PC-3 (cell line): ENCODE data around the gene RASAL2. TPM values are rescaled to one million over a fixed set of nuclear protein-coding genes. Genes with fewer than 3 reads are reported as not detected.

Experiments
- ATAC-seq: fragments of 200-7000 bp; cut with Tn5 transposase; 2 replicates; pipeline ENCODE4 v1.9.1; 2020; ENCODE audit warnings: mild to moderate bottlenecking, moderate library complexity
- BruUV-seq: library from RNA; stranded (reverse); fragments of 400-500 nt; replicated peaks from 2 replicates; lab custom pipeline; 2021; lab: Mats Ljungman, UMichigan
- CTCF ChIA-PET: fragments of 300-600 bp; sonication (Branson Sonifier 250); formaldehyde crosslinking; loops from one replicate; lab custom pipeline; 2022; ENCODE audit warnings: antibody characterized with exemption; lab: Charles Lee
- POLR2A ChIA-PET: fragments of 300-600 bp; sonication (Branson Sonifier 250); formaldehyde crosslinking; loops from one replicate; lab custom pipeline; 2022; ENCODE audit warnings: antibody characterized with exemption; ENCODE audit not compliant: unreplicated experiment; lab: Charles Lee
- DNase-seq: peaks from one replicate; pipeline ENCODE4 v3.0.0-alpha.2; 2015
- H2AFZ ChIP-seq: fragments of 300-600 bp; sonication (generic); 2 replicates; pipeline ENCODE4 v1.6.0; 2016; ENCODE audit warnings: antibody characterized with exemption, low read length
- H3F3A ChIP-seq: fragments of 300-600 bp; sonication (generic); one replicate; pipeline ENCODE4 v1.6.0; 2017; ENCODE audit warnings: antibody characterized with exemption, low read length, control low read depth, mild to moderate bottlenecking; ENCODE audit not compliant: unreplicated experiment
- H3K27ac ChIP-seq: fragments of 300-600 bp; sonication (generic); 2 replicates; pipeline ENCODE4 v1.5.1; 2016; ENCODE audit warnings: mild to moderate bottlenecking, low read length
- H3K27me3 ChIP-seq: fragments of 300-600 bp; sonication (generic); 2 replicates; pipeline ENCODE4 v1.6.1; 2016; ENCODE audit warnings: low read length, mixed read lengths
- H3K36me3 ChIP-seq: fragments of 300-600 bp; sonication (generic); 2 replicates; pipeline ENCODE4 v1.6.1; 2016; ENCODE audit warnings: low read depth, mixed run types, low read length, mixed read lengths
- H3K4me1 ChIP-seq: fragments of 300-600 bp; sonication (generic); 2 replicates; pipeline ENCODE4 v1.5.1; 2016; ENCODE audit warnings: low read length; ENCODE audit not compliant: insufficient read depth
- H3K4me2 ChIP-seq: fragments of 300-600 bp; sonication (generic); 2 replicates; pipeline ENCODE4 v1.6.0; 2016; ENCODE audit warnings: low read length
- H3K4me3 ChIP-seq: fragments of 300-600 bp; sonication (generic); 2 replicates; pipeline ENCODE4 v1.5.1; 2016; ENCODE audit warnings: mild to moderate bottlenecking, low read length, mixed read lengths
- H3K79me2 ChIP-seq: fragments of 300-600 bp; sonication (generic); 2 replicates; pipeline ENCODE4 v1.6.1; 2017; ENCODE audit warnings: low read length, mixed read lengths
- H3K9ac ChIP-seq: fragments of 300-600 bp; sonication (generic); 2 replicates; pipeline ENCODE4 v1.6.0; 2016; ENCODE audit warnings: mild to moderate bottlenecking, low read length
- H3K9me2 ChIP-seq: fragments of 300-600 bp; sonication (generic); replicated peaks from 2 replicates; pipeline ENCODE4 v1.6.1; 2016; ENCODE audit warnings: mixed run types, low read length, mixed read lengths
- H3K9me3 ChIP-seq: fragments of 300-600 bp; sonication (generic); 2 replicates; pipeline ENCODE4 v1.6.1; 2016; ENCODE audit warnings: low read length, mixed read lengths
- H4K20me1 ChIP-seq: fragments of 300-600 bp; sonication (generic); 2 replicates; pipeline ENCODE4 v1.6.1; 2016; ENCODE audit warnings: low read length, mixed read lengths
- CTCF ChIP-seq: fragments of 300-600 bp; sonication (generic); conservative IDR thresholded peaks from 2 replicates; pipeline ENCODE4 v1.5.1; 2017; ENCODE audit warnings: antibody characterized with exemption, low read depth, mild to moderate bottlenecking, low read length
- EZH2 ChIP-seq: fragments of 300-600 bp; sonication (generic); IDR thresholded peaks from one replicate; pipeline ENCODE4 v1.6.1; 2017; ENCODE audit warnings: antibody characterized with exemption, mild to moderate bottlenecking, low read length; ENCODE audit not compliant: unreplicated experiment
- EZH2phosphoT487 ChIP-seq: fragments of 300-600 bp; sonication (generic); IDR thresholded peaks from 2 replicates; pipeline ENCODE4 v1.6.1; 2018; ENCODE audit warnings: mild to moderate bottlenecking, antibody characterized with exemption, low read length, borderline replicate concordance
- intact Hi-C: fragments of 100-400 bp; cut with micrococcal nuclease; formaldehyde crosslinking; loops from 2 replicates; pipeline ENCODE4 v1.9.0; 2023
- total RNA-seq: library from RNA; depleted of rRNA; stranded (reverse); fragments of >200 nt; gene quantifications from 2 replicates; pipeline ENCODE4 v1.2.3, GENCODE V29; 2014

The RASAL2 gene
- total RNA-seq, 1 experiment from 2014 or later, result 7.9 TPM

- CTCF ChIA-PET, result no interaction called here
- intact Hi-C loops, result loop anchor here (1.0 to 5.0 kb wide), 3 partner anchors 36 to 227 kb away; partner anchors contain the start of gene RASAL2
- Histone ChIP-seq H3K27ac (peak overlapping the region; percentile 49), H3K79me2 (no peaks in the 10 kb centered on the region), H3K4me3 (0 out of 2 replicates have a peak overlapping the region, but pooled peaks have one; percentile 21), H3K4me2 (peak overlapping the region; percentile 62), H3K9me3 (no peaks in the 10 kb centered on the region), H4K20me1 (no peaks in the 10 kb centered on the region), H3K36me3 (no peaks in the 10 kb centered on the region), H3K27me3 (no peaks in the 10 kb centered on the region), H3K9ac (peak overlapping the region; percentile 14), H3K9me2 (no peaks in the 10 kb centered on the region), H3K4me1 (peaks cover 17% of the 10 kb centered on the region), H2AFZ (peak overlapping the region; percentile 76), H3F3A (no peaks in the 10 kb centered on the region)
- DNase-seq, result peak; percentile 54
- POLR2A ChIA-PET, result no interaction called here
- no peak for TF ChIP-seq EZH2phosphoT487
- TF ChIP-seq CTCF, result peak; percentile 51
- TF ChIP-seq EZH2, result no peak
- ATAC-seq, result peak; percentile 80
- no TSS peak for BruUV-seq
Observed at GRCh38 chr1:178055779-178056471, 38.0 kb upstream of the RASAL2 start.

DNA sequence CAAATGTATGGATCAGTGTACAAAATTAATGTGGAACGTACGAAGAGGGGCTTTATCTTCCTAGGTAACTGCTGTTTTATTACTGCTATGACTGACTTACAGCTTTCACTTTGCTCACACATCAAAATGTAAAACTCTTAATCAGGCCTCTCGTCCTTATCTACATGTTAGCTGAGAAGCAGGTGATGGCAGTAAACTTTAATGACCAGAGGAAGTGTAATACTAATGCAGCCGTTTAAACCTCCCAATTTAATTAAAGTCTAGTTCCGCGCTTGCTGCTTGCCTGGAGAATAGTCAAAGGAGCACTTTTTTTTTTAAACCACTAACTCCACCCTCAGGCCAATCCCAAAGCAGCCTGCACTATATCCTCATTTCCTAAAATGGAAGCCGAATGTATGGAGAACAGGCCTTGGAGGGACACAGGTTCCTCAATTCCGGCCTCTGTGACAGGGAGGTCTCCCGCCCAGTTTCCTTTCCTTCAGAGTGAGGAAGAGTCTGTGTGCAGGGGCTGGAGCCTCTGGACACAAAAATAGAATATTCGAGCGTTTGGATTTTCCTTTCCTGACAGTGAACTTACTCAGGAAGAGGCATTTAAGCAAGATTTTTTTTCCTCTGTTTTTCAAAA lies 36.7 kb upstream of the RASAL2 start:
- Histone ChIP-seq H2AFZ (no peak overlapping the region), H3K36me3 (no peaks in the 10 kb centered on the region), H3K4me3 (no peak overlapping the region), H4K20me1 (no peaks in the 10 kb centered on the region), H3K79me2 (no peaks in the 10 kb centered on the region), H3K27me3 (no peaks in the 10 kb centered on the region), H3K9me3 (no peaks in the 10 kb centered on the region), H3K9me2 (no peaks in the 10 kb centered on the region), H3K27ac (no peak overlapping the region), H3F3A (no peaks in the 10 kb centered on the region), H3K4me1 (peaks cover 17% of the 10 kb centered on the region), H3K4me2 (no peak overlapping the region), H3K9ac (no peak overlapping the region)
- intact Hi-C loops, result loop anchor here (5.0 kb wide), 1 partner anchor 35 kb away; the partner anchor contains the start of gene RASAL2
- TF ChIP-seq CTCF (no peak), EZH2phosphoT487 (no peak), EZH2 (no peak)
- no peak for DNase-seq
- BruUV-seq, result no TSS peak
- ChIA-PET CTCF (no interaction called here), POLR2A (no interaction called here)
- no peak for ATAC-seq
